Measurements from ENCODE around the gene SKIL.

GRCh38 chr3:170413291-170413690 lies 55.8 kb downstream of the SKIL start:
- TF ChIP-seq ZNF274 (IDR thresholded peaks at IDR 0.05; ENCODE audit: low read depth, low read length) = no peak
- no peak for TF ChIP-seq CTCF (IDR thresholded peaks at IDR 0.05 in 2 of 3, conservative IDR thresholded peaks at IDR 0.05 in 1 of 3; ENCODE audit: borderline replicate concordance in 1 of 3, insufficient read depth in 1 of 3, low read depth in 2 of 3, low read length in 2 of 3)
- TF ChIP-seq ELF1 (IDR thresholded peaks at IDR 0.05; ENCODE audit: borderline replicate concordance, low read depth) = no peak
- no peak for TF ChIP-seq POLR2A (IDR thresholded peaks at IDR 0.05; ENCODE audit: borderline replicate concordance, extremely low read depth, insufficient read depth, insufficient read length)
- TF ChIP-seq MAX (IDR thresholded peaks at IDR 0.05) = no peak
